Measurements from ENCODE around the gene UBASH3B. TPM values are rescaled to one million over a fixed set of nuclear protein-coding genes. Genes with fewer than 3 reads are reported as not detected.
"Not testable (repeated sequence)": the region's sequence is repeated elsewhere in the genome, so short reads cannot be mapped to it uniquely, and the experiment has no call there.

Gene UBASH3B
- polyA plus RNA-seq, 2 donors = 0.69 to 0.91 TPM

GRCh38 chr11:122723106-122723505, 67.6 kb downstream of the UBASH3B start:
- 78% methylated on average over 4 of the region's 4 CpGs for WGBS, 2 donors
- H3K36me3 ChIP-seq (ENCODE audit: control insufficient read depth in 2 of 2, insufficient read depth in 2 of 2, low read length in 1 of 2) = no peaks in the 10 kb centered on the region
- H3K4me1 ChIP-seq (ENCODE audit: control insufficient read depth in 2 of 2, insufficient read depth in 2 of 2, low read length in 1 of 2) = peaks cover 0 to 2% of the 10 kb centered on the region in 2 donors
- H3K27me3 ChIP-seq (ENCODE audit: control insufficient read depth in 1 of 2, insufficient read depth in 2 of 2, low read length in 2 of 2) = no peaks in the 10 kb centered on the region
- H3K4me3 ChIP-seq (ENCODE audit: low read depth in 1 of 2, low read length in 2 of 2) = no peak overlapping the region
- no peaks in the 10 kb centered on the region for H3K9me3 ChIP-seq (ENCODE audit: control insufficient read depth in 2 of 2, insufficient read depth in 1 of 2, low read depth in 1 of 2, low read length in 1 of 2)
- H3K27ac ChIP-seq (ENCODE audit: low read depth in 2 of 2, low read length in 1 of 2) = no peak overlapping the region

GRCh38 chr11:122723576-122723975, 68.1 kb downstream of the UBASH3B start:
- no peaks in the 10 kb centered on the region for H3K9me3 ChIP-seq (ENCODE audit: control insufficient read depth in 2 of 2, insufficient read depth in 1 of 2, low read depth in 1 of 2, low read length in 1 of 2)
- WGBS, 2 donors = 72 to 83% methylated on average over 3 of the region's 3 CpGs
- H3K4me3 ChIP-seq (ENCODE audit: low read depth in 1 of 2, low read length in 2 of 2) = no peak overlapping the region
- H3K27me3 ChIP-seq (ENCODE audit: control insufficient read depth in 1 of 2, insufficient read depth in 2 of 2, low read length in 2 of 2) = no peaks in the 10 kb centered on the region
- peaks cover 0 to 2% of the 10 kb centered on the region in 2 donors for H3K4me1 ChIP-seq (ENCODE audit: control insufficient read depth in 2 of 2, insufficient read depth in 2 of 2, low read length in 1 of 2)
- no peak overlapping the region for H3K27ac ChIP-seq (ENCODE audit: low read depth in 2 of 2, low read length in 1 of 2)
- no peaks in the 10 kb centered on the region for H3K36me3 ChIP-seq (ENCODE audit: control insufficient read depth in 2 of 2, insufficient read depth in 2 of 2, low read length in 1 of 2)

GRCh38 chr11:122724520-122724919, 69.0 kb downstream of the UBASH3B start:
- Histone ChIP-seq H3K27me3 (ENCODE audit: control insufficient read depth in 1 of 2, insufficient read depth in 2 of 2, low read length in 2 of 2) (no peaks in the 10 kb centered on the region), H3K9me3 (ENCODE audit: control insufficient read depth in 2 of 2, insufficient read depth in 1 of 2, low read depth in 1 of 2, low read length in 1 of 2) (no peaks in the 10 kb centered on the region), H3K27ac (ENCODE audit: low read depth in 2 of 2, low read length in 1 of 2) (no peak overlapping the region), H3K36me3 (ENCODE audit: control insufficient read depth in 2 of 2, insufficient read depth in 2 of 2, low read length in 1 of 2) (no peaks in the 10 kb centered on the region), H3K4me3 (ENCODE audit: low read depth in 1 of 2, low read length in 2 of 2) (no peak overlapping the region), H3K4me1 (ENCODE audit: control insufficient read depth in 2 of 2, insufficient read depth in 2 of 2, low read length in 1 of 2) (peaks cover 0 to 2% of the 10 kb centered on the region in 2 donors)
- WGBS, 2 donors = 77 to 81% methylated on average over 6 of the region's 6 CpGs

- H3K27ac ChIP-seq (ENCODE audit: low read depth in 2 of 2, low read length in 1 of 2) = no peak overlapping the region
- H3K27me3 ChIP-seq (ENCODE audit: control insufficient read depth in 1 of 2, insufficient read depth in 2 of 2, low read length in 2 of 2) = no peaks in the 10 kb centered on the region
- WGBS, 2 donors = 96% methylated on average over 9 of the region's 9 CpGs
Measured at GRCh38 chr11:122726028-122726427, 70.5 kb downstream of the UBASH3B start.

GRCh38 chr11:122727101-122727929, 71.8 kb downstream of the UBASH3B start:
- no peaks in the 10 kb centered on the region for H3K9me3 ChIP-seq (ENCODE audit: control insufficient read depth in 2 of 2, insufficient read depth in 1 of 2, low read depth in 1 of 2, low read length in 1 of 2)
- no peaks in the 10 kb centered on the region for H3K36me3 ChIP-seq (ENCODE audit: control insufficient read depth in 2 of 2, insufficient read depth in 2 of 2, low read length in 1 of 2)
- no peak overlapping the region for H3K4me3 ChIP-seq (ENCODE audit: low read depth in 1 of 2, low read length in 2 of 2)
- peaks cover 0 to 2% of the 10 kb centered on the region in 2 donors for H3K4me1 ChIP-seq (ENCODE audit: control insufficient read depth in 2 of 2, insufficient read depth in 2 of 2, low read length in 1 of 2)
- H3K27ac ChIP-seq (ENCODE audit: low read depth in 2 of 2, low read length in 1 of 2) = peak overlapping the region in 1 of 2 donors; percentile 5
- 58 to 62% methylated on average over 21 of the region's 21 CpGs for WGBS, 2 donors
- no peaks in the 10 kb centered on the region for H3K27me3 ChIP-seq (ENCODE audit: control insufficient read depth in 1 of 2, insufficient read depth in 2 of 2, low read length in 2 of 2)

More at GRCh38 chr11:122726028-122726427, 70.5 kb downstream of the UBASH3B start:
- peaks cover 0 to 2% of the 10 kb centered on the region in 2 donors for H3K4me1 ChIP-seq (ENCODE audit: control insufficient read depth in 2 of 2, insufficient read depth in 2 of 2, low read length in 1 of 2)
- no peaks in the 10 kb centered on the region for H3K9me3 ChIP-seq (ENCODE audit: control insufficient read depth in 2 of 2, insufficient read depth in 1 of 2, low read depth in 1 of 2, low read length in 1 of 2)
- H3K4me3 ChIP-seq (ENCODE audit: low read depth in 1 of 2, low read length in 2 of 2) = no peak overlapping the region
- no peaks in the 10 kb centered on the region for H3K36me3 ChIP-seq (ENCODE audit: control insufficient read depth in 2 of 2, insufficient read depth in 2 of 2, low read length in 1 of 2)

- Histone ChIP-seq H3K4me3 (ENCODE audit: low read depth in 1 of 2, low read length in 2 of 2) (no peak overlapping the region), H3K27me3 (ENCODE audit: control insufficient read depth in 1 of 2, insufficient read depth in 2 of 2, low read length in 2 of 2) (no peaks in the 10 kb centered on the region), H3K9me3 (ENCODE audit: control insufficient read depth in 2 of 2, insufficient read depth in 1 of 2, low read depth in 1 of 2, low read length in 1 of 2) (no peaks in the 10 kb centered on the region), H3K4me1 (ENCODE audit: control insufficient read depth in 2 of 2, insufficient read depth in 2 of 2, low read length in 1 of 2) (peaks cover 0 to 2% of the 10 kb centered on the region in 2 donors), H3K36me3 (ENCODE audit: control insufficient read depth in 2 of 2, insufficient read depth in 2 of 2, low read length in 1 of 2) (no peaks in the 10 kb centered on the region), H3K27ac (ENCODE audit: low read depth in 2 of 2, low read length in 1 of 2) (no peak overlapping the region)
- 74 to 89% methylated on average over 2 of the region's 2 CpGs for WGBS, 2 donors
Measured at GRCh38 chr11:122728561-122728960, 73.0 kb downstream of the UBASH3B start.

GRCh38 chr11:122729139-122729538, 73.6 kb downstream of the UBASH3B start:
- no peaks in the 10 kb centered on the region for H3K36me3 ChIP-seq (ENCODE audit: control insufficient read depth in 2 of 2, insufficient read depth in 2 of 2, low read length in 1 of 2)
- no peaks in the 10 kb centered on the region for H3K27me3 ChIP-seq (ENCODE audit: control insufficient read depth in 1 of 2, insufficient read depth in 2 of 2, low read length in 2 of 2)
- H3K27ac ChIP-seq (ENCODE audit: low read depth in 2 of 2, low read length in 1 of 2) = no peak overlapping the region
- peaks cover 0 to 2% of the 10 kb centered on the region in 2 donors for H3K4me1 ChIP-seq (ENCODE audit: control insufficient read depth in 2 of 2, insufficient read depth in 2 of 2, low read length in 1 of 2)
- no peaks in the 10 kb centered on the region for H3K9me3 ChIP-seq (ENCODE audit: control insufficient read depth in 2 of 2, insufficient read depth in 1 of 2, low read depth in 1 of 2, low read length in 1 of 2)
- WGBS, 2 donors = 90 to 94% methylated on average over 4 of the region's 4 CpGs
- H3K4me3 ChIP-seq (ENCODE audit: low read depth in 1 of 2, low read length in 2 of 2) = no peak overlapping the region

- H3K27me3 ChIP-seq (ENCODE audit: control insufficient read depth in 1 of 2, insufficient read depth in 2 of 2, low read length in 2 of 2); H3K9me3 ChIP-seq (ENCODE audit: control insufficient read depth in 2 of 2, insufficient read depth in 1 of 2, low read depth in 1 of 2, low read length in 1 of 2); H3K27ac ChIP-seq (ENCODE audit: low read depth in 2 of 2, low read length in 1 of 2); H3K4me3 ChIP-seq (ENCODE audit: low read depth in 1 of 2, low read length in 2 of 2); H3K4me1 ChIP-seq (ENCODE audit: control insufficient read depth in 2 of 2, insufficient read depth in 2 of 2, low read length in 1 of 2); H3K36me3 ChIP-seq (ENCODE audit: control insufficient read depth in 2 of 2, insufficient read depth in 2 of 2, low read length in 1 of 2): not testable (repeated sequence)
- 96 to 98% methylated on average over 8 of the region's 8 CpGs for WGBS, 2 donors
Measured at GRCh38 chr11:122730694-122731093, 75.2 kb downstream of the UBASH3B start.

- no peak overlapping the region for H3K27ac ChIP-seq (ENCODE audit: low read depth in 2 of 2, low read length in 1 of 2)
- H3K4me3 ChIP-seq (ENCODE audit: low read depth in 1 of 2, low read length in 2 of 2) = no peak overlapping the region
- 75 to 84% methylated on average over 2 of the region's 2 CpGs for WGBS, 2 donors
- no peaks in the 10 kb centered on the region for H3K36me3 ChIP-seq (ENCODE audit: control insufficient read depth in 2 of 2, insufficient read depth in 2 of 2, low read length in 1 of 2)
- no peaks in the 10 kb centered on the region for H3K27me3 ChIP-seq (ENCODE audit: control insufficient read depth in 1 of 2, insufficient read depth in 2 of 2, low read length in 2 of 2)
- H3K9me3 ChIP-seq (ENCODE audit: control insufficient read depth in 2 of 2, insufficient read depth in 1 of 2, low read depth in 1 of 2, low read length in 1 of 2) = no peaks in the 10 kb centered on the region
- peaks cover 0 to 2% of the 10 kb centered on the region in 2 donors for H3K4me1 ChIP-seq (ENCODE audit: control insufficient read depth in 2 of 2, insufficient read depth in 2 of 2, low read length in 1 of 2)
Measured at GRCh38 chr11:122731500-122731913, 76.0 kb downstream of the UBASH3B start.

Data from esophagus (tissue), 2 donors.